Hematopoietic multipotent progenitor cell treated with erythropoietin and hydrocortisone succinate and interleukin-3 and kit ligand, for 8 days (in vitro differentiated cells): ENCODE results near the gene GLIS2.
A peak's percentile ranks its signal among the peaks of the same experiment; 100 is the strongest.

Experiments
- DNase-seq: peaks from one replicate; pipeline ENCODE4 v3.0.0-alpha.2; 2015

Gene GLIS2

GRCh38 chr16:4372578-4373355 is 56.9 kb downstream of the GLIS2 start:
- DNase-seq, result peak; percentile 65

GRCh38 chr16:4373356-4373908 is 57.6 kb downstream of the GLIS2 start:
- DNase-seq, result peak; percentile 7

- peak; percentile 43 for DNase-seq
These were observed 58.3 kb downstream of the GLIS2 start for GRCh38 chr16:4373909-4374742.

GRCh38 chr16:4375717-4376116 is 59.9 kb downstream of the GLIS2 start:
- DNase-seq, result no peak

- DNase-seq, result no peak
These were observed 60.4 kb downstream of the GLIS2 start for GRCh38 chr16:4376126-4376892.

GRCh38 chr16:4376893-4377572 is 61.2 kb downstream of the GLIS2 start:
- no peak for DNase-seq

GRCh38 chr16:4377573-4378154 is 61.8 kb downstream of the GLIS2 start:
- no peak for DNase-seq

GRCh38 chr16:4378161-4378666 is 62.3 kb downstream of the GLIS2 start:
- DNase-seq, result no peak

- DNase-seq, result no peak
These were observed 63.3 kb downstream of the GLIS2 start for GRCh38 chr16:4378999-4379690.

- no peak for DNase-seq
These were observed 64.5 kb downstream of the GLIS2 start for GRCh38 chr16:4380119-4381063.

- no peak for DNase-seq
These were observed 65.4 kb downstream of the GLIS2 start for GRCh38 chr16:4381072-4381934.

GRCh38 chr16:4381935-4382794 is 66.3 kb downstream of the GLIS2 start:
- no peak for DNase-seq

- no peak for DNase-seq
These were observed 67.0 kb downstream of the GLIS2 start for GRCh38 chr16:4382795-4383357.

- DNase-seq, result no peak
These were observed 68.0 kb downstream of the GLIS2 start for GRCh38 chr16:4383591-4384444.

GRCh38 chr16:4384509-4384942 is 68.7 kb downstream of the GLIS2 start:
- DNase-seq, result no peak

- DNase-seq, result no peak
These were observed 69.4 kb downstream of the GLIS2 start for GRCh38 chr16:4385066-4385788.
